Osteocyte (in vitro differentiated cells): ENCODE results near the gene KIF17. TPM values are rescaled to one million over a fixed set of nuclear protein-coding genes. Genes with fewer than 3 reads are reported as not detected.

Experiments used
- DNase-seq: peaks from one replicate; pipeline ENCODE4 v3.0.0; 2021; ENCODE audit warnings: mixed read lengths; ENCODE audit not compliant: unreplicated experiment; ENCODE audit errors: extremely low spot score
- H3K27ac Mint-ChIP-seq: one replicate; pipeline ENCODE4 v1.8.0; 2021; ENCODE audit warnings: mild to moderate bottlenecking, mixed read lengths; ENCODE audit not compliant: unreplicated experiment
- H3K27me3 Mint-ChIP-seq: one replicate; pipeline ENCODE4 v1.8.0; 2021; ENCODE audit warnings: mixed read lengths; ENCODE audit not compliant: unreplicated experiment
- H3K36me3 Mint-ChIP-seq: one replicate; pipeline ENCODE4 v1.8.0; 2021; ENCODE audit warnings: mixed read lengths; ENCODE audit not compliant: unreplicated experiment
- H3K4me1 Mint-ChIP-seq: one replicate; pipeline ENCODE4 v1.8.0; 2021; ENCODE audit warnings: mixed read lengths; ENCODE audit not compliant: unreplicated experiment
- H3K4me3 Mint-ChIP-seq: one replicate; pipeline ENCODE4 v1.8.0; 2021; ENCODE audit warnings: mild to moderate bottlenecking, moderate library complexity, mixed read lengths; ENCODE audit not compliant: unreplicated experiment
- H3K9me3 Mint-ChIP-seq: one replicate; pipeline ENCODE4 v1.8.0; 2021; ENCODE audit warnings: mixed read lengths; ENCODE audit not compliant: unreplicated experiment
- long read RNA-seq: library from polyadenylated mRNA; unstranded; transcript quantifications from one replicate; pipeline ENCODE4 v2.0.0, GENCODE V29; 2021
- total RNA-seq: library from RNA; stranded (reverse); gene quantifications from 2 replicates; pipeline ENCODE4 v1.2.1, GENCODE V29; 2021
- TF ChIP-seq, protein P1 (sequence below): fragments of 200-600 bp; sonication (generic); IDR thresholded peaks from 2 replicates; pipeline ENCODE4 v1.5.0; 2021; ENCODE audit warnings: antibody characterized with exemption, mild to moderate bottlenecking, moderate library complexity

The KIF17 gene
- total RNA-seq: 0.11 TPM in 1 of 2 replicates, not detected in the other
- long read RNA-seq, partial matches to known transcripts: 1 of 1 reads
- long read RNA-seq, other reads (novel, unspliced or antisense): 0 of 1 reads

DNA sequence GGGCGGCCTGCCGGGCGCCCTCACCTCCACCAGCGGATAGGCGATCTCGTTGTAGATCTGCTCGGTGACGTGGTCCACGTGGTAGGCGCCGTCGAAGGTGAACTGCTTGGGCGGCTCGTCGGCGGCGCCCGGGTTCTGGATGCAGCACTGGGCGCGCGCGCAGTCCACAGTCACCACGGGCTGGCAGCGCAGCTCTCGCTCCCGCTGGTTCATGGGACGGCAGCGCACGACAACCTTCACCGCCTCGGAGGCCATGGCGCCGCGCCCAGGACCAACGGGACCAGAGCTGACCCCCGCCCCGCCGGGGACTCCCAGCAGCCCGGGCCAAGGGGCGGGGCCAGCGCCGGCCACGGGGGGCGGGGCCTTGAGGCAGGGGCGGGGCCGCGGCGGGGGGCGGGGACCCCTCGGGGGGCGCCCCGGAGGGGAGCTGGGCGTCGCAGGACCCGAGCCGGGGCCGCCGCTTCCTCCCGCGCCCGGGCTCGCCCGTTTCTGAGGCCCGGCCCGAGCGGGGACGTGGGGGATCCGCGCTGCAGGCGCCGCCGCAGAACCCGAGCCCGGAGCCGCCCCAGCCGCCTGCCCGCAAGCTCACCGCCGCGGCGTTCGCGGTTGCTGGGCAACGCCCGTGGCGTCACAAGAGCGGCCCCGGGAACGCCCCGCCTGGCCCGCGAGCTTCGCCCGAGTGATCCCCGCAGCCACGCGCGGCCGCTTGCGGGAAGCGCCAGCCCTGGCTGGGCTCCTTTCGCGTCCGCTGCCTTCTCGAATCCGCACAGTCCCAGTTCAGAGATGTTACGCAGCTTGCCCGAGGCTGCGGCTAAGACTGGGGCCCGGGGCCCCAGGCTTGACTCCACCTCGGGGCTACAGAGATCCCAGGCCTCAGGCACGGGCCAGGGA, at the start of gene KIF17:
KIF17 (minus strand) TSS at position 556 of the 891 bp plus-strand sequence; CDS start at position 255, 301 bp downstream.
- Mint-ChIP-seq H3K27ac (no peak within 1 kb of the TSS), H3K4me3 (peak within 1 kb of the TSS; percentile 71), H3K4me1 (peaks cover 3% of the 10 kb centered on the region), H3K27me3 (peaks cover 4% of the 10 kb centered on the region), H3K9me3 (no peaks in the 10 kb centered on the region), H3K36me3 (no peaks in the 10 kb centered on the region)
- no peak for DNase-seq
- TF ChIP-seq, protein P1, sequence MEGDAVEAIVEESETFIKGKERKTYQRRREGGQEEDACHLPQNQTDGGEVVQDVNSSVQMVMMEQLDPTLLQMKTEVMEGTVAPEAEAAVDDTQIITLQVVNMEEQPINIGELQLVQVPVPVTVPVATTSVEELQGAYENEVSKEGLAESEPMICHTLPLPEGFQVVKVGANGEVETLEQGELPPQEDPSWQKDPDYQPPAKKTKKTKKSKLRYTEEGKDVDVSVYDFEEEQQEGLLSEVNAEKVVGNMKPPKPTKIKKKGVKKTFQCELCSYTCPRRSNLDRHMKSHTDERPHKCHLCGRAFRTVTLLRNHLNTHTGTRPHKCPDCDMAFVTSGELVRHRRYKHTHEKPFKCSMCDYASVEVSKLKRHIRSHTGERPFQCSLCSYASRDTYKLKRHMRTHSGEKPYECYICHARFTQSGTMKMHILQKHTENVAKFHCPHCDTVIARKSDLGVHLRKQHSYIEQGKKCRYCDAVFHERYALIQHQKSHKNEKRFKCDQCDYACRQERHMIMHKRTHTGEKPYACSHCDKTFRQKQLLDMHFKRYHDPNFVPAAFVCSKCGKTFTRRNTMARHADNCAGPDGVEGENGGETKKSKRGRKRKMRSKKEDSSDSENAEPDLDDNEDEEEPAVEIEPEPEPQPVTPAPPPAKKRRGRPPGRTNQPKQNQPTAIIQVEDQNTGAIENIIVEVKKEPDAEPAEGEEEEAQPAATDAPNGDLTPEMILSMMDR: no peak

DNA sequence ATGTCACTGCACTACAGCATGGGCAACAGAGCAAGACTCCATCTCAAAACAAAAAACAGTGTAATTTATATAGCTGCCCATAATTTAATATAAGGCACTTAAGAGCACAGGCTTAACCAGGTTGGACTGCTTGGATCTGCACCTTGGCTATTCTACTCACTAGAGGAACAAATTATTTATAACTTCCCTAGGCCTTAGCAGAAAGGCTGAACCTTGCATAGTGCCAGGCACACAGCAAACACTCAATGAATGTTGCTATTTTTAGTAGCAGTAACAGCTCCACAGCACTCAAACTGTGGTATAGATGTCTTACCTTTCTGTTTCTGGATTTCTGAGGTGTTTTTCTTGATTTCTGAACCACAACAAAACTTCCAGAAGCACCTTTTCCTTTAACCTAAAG, 49.5 kb upstream of the KIF17 start:
- peaks cover 51% of the 10 kb centered on the region for H3K36me3 Mint-ChIP-seq

DNA sequence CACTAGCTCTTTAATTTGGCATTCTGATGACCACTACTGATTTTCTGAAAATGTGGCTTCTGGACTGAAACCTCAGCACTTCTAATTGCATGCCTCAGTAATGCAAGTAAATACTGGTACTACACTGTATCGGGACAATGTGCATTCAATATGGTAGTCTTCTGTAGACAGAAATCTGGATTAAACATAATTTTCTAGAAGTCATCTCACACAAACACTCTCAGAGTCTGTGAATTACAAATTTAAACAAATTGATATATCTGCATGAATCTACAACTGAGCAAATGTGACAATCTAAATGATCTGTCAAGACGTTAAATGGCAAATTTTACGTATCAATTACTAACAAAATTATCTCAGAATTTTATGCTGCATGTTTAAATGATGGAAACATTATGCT, 45.6 kb upstream of the KIF17 start:
- DNase-seq: no peak
- Mint-ChIP-seq H3K9me3 (no peaks in the 10 kb centered on the region), H3K4me3 (no peak overlapping the region), H3K27me3 (no peaks in the 10 kb centered on the region), H3K27ac (no peak overlapping the region), H3K4me1 (no peaks in the 10 kb centered on the region), H3K36me3 (peaks cover 53% of the 10 kb centered on the region)
- TF ChIP-seq, protein P1: no peak

More for the DNA sequence above, 49.5 kb upstream of the KIF17 start:
- Mint-ChIP-seq H3K27ac (no peak overlapping the region), H3K9me3 (no peaks in the 10 kb centered on the region), H3K4me3 (no peak overlapping the region), H3K27me3 (no peaks in the 10 kb centered on the region), H3K4me1 (no peaks in the 10 kb centered on the region)
- DNase-seq: no peak
- TF ChIP-seq, protein P1: no peak

DNA sequence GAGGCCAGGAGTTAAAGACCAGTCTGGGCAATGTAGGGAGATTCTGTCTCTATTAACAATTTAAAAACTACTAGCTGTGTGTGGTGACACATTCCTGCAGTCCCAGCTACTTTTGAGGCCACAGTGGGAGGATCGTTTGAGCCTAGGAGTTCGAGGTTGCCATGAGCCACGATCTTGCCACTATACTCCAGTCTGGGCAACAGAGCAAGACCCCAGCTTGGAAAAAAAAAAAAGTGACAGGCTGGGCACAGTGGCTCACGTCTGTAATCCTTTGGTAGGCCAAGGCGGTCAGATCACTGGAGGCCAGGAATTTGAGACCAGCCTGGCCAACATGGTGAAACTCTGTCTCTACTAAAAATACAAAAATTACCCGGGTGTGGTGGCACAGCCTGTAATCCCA, 42.5 kb upstream of the KIF17 start:
- Mint-ChIP-seq H3K27me3 (no peaks in the 10 kb centered on the region), H3K36me3 (peaks cover 61% of the 10 kb centered on the region), H3K4me3 (no peak overlapping the region), H3K9me3 (no peaks in the 10 kb centered on the region), H3K27ac (no peak overlapping the region), H3K4me1 (no peaks in the 10 kb centered on the region)
- DNase-seq: no peak
- TF ChIP-seq, protein P1: no peak

DNA sequence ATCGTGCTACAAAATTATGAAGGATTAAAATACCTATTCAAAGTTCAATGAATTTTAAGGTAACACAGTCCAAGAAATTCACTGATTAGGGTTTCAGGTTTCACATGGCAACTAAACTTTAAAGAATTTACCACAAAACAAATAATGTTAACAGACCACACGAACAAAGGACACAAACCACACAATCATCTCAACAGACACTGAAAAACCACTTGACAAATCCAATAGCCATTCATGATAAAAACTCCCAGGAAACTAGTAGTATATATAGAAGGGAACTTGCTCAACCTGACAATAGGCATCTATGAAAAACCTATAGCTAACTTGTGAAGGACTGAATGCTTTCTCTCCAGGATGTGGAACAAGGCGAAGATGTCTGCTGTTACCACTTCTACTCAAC, 35.8 kb upstream of the KIF17 start:
- Mint-ChIP-seq H3K4me3 (no peak overlapping the region), H3K36me3 (peaks cover 48% of the 10 kb centered on the region), H3K27ac (no peak overlapping the region), H3K27me3 (no peaks in the 10 kb centered on the region), H3K4me1 (no peaks in the 10 kb centered on the region), H3K9me3 (no peaks in the 10 kb centered on the region)
- TF ChIP-seq, protein P1: no peak
- DNase-seq: no peak
